ENCODE measurements around the gene SYTL2. TPM values are rescaled to one million over a fixed set of nuclear protein-coding genes. Genes with fewer than 3 reads are reported as not detected.

Gene SYTL2
- total RNA-seq, 1 donor from 2014 or later, result 7.3 TPM

GRCh38 chr11:85823816-85824215, 12.9 kb upstream of the SYTL2 start:
- Mint-ChIP-seq H3K27ac (ENCODE audit: unreplicated experiment) (no peak overlapping the region), H3K4me3 (no peak overlapping the region), H3K4me1 (peaks cover 5% of the 10 kb centered on the region), H3K36me3 (ENCODE audit: low read depth) (no peaks in the 10 kb centered on the region), H3K27me3 (ENCODE audit: low read depth) (no peaks in the 10 kb centered on the region), H3K9me3 (no peaks in the 10 kb centered on the region)
- no peak for DNase-seq (ENCODE audit: low read depth, low spot score)
- TF ChIP-seq CTCF (conservative IDR thresholded peaks at IDR 0.05), result no peak

- Mint-ChIP-seq H3K4me1 (peaks cover 5% of the 10 kb centered on the region), H3K27me3 (ENCODE audit: low read depth) (no peaks in the 10 kb centered on the region), H3K27ac (ENCODE audit: unreplicated experiment) (no peak overlapping the region), H3K4me3 (no peak overlapping the region), H3K36me3 (ENCODE audit: low read depth) (no peaks in the 10 kb centered on the region), H3K9me3 (no peaks in the 10 kb centered on the region)
- no peak for TF ChIP-seq CTCF (conservative IDR thresholded peaks at IDR 0.05)
- no peak for DNase-seq (ENCODE audit: low read depth, low spot score)
Observed at GRCh38 chr11:85822814-85823213, 11.9 kb upstream of the SYTL2 start.

GRCh38 chr11:85821636-85822035, 10.7 kb upstream of the SYTL2 start:
- no peaks in the 10 kb centered on the region for H3K27me3 Mint-ChIP-seq (ENCODE audit: low read depth)
- no peak overlapping the region for H3K4me3 Mint-ChIP-seq
- H3K27ac Mint-ChIP-seq (ENCODE audit: unreplicated experiment), result no peak overlapping the region
- no peak for TF ChIP-seq CTCF (conservative IDR thresholded peaks at IDR 0.05)
- H3K4me1 Mint-ChIP-seq, result no peaks in the 10 kb centered on the region
- H3K9me3 Mint-ChIP-seq, result no peaks in the 10 kb centered on the region
- no peak for DNase-seq (ENCODE audit: low read depth, low spot score)
- no peaks in the 10 kb centered on the region for H3K36me3 Mint-ChIP-seq (ENCODE audit: low read depth)

GRCh38 chr11:85819441-85819840, 8.5 kb upstream of the SYTL2 start:
- Mint-ChIP-seq H3K27ac (ENCODE audit: unreplicated experiment) (no peak overlapping the region), H3K36me3 (ENCODE audit: low read depth) (no peaks in the 10 kb centered on the region), H3K4me1 (no peaks in the 10 kb centered on the region), H3K4me3 (no peak overlapping the region), H3K27me3 (ENCODE audit: low read depth) (peaks cover 5% of the 10 kb centered on the region), H3K9me3 (no peaks in the 10 kb centered on the region)
- no peak for TF ChIP-seq CTCF (conservative IDR thresholded peaks at IDR 0.05)
- DNase-seq (ENCODE audit: low read depth, low spot score), result no peak

GRCh38 chr11:85815186-85815931, 4.4 kb upstream of the SYTL2 start:
- peaks cover 32% of the 10 kb centered on the region for H3K27me3 Mint-ChIP-seq (ENCODE audit: low read depth)
- H3K4me1 Mint-ChIP-seq, result peaks cover 7% of the 10 kb centered on the region
- H3K4me3 Mint-ChIP-seq, result no peak overlapping the region
- no peaks in the 10 kb centered on the region for H3K9me3 Mint-ChIP-seq
- TF ChIP-seq CTCF (conservative IDR thresholded peaks at IDR 0.05), result no peak
- no peaks in the 10 kb centered on the region for H3K36me3 Mint-ChIP-seq (ENCODE audit: low read depth)
- DNase-seq (ENCODE audit: low read depth, low spot score), result no peak
- H3K27ac Mint-ChIP-seq (ENCODE audit: unreplicated experiment), result no peak overlapping the region
